Measurements from ENCODE around the gene CAPS2.
"Not testable (repeated sequence)": the region's sequence is repeated elsewhere in the genome, so short reads cannot be mapped to it uniquely, and the experiment has no call there.

CAPS2 gene

GRCh38 chr12:75329918-75330826 is at the start of gene CAPS2:
CAPS2 (minus strand) TSS chr12:75330324; CDS start chr12:75326498, 3,826 bp downstream.
- no peaks in the 10 kb centered on the region for H3K27me3 ChIP-seq (ENCODE audit: control insufficient read depth, insufficient read depth, low read length)
- H3K4me3 ChIP-seq (ENCODE audit: low read length): peak within 1 kb of the TSS; percentile 55; the same call in 1 of the 2 replicates
- 0 out of 2 replicates have a peak, but pooled peaks cover 2% of the 10 kb centered on the region for H3K4me1 ChIP-seq (ENCODE audit: control insufficient read depth, insufficient read depth, low read length)
- no peaks in the 10 kb centered on the region for H3K9me3 ChIP-seq (ENCODE audit: control insufficient read depth, insufficient read depth, low read length)
- no peak for DNase-seq (ENCODE audit: low read depth, low spot score)
- no CpG with 5 or more reads among the region's 40 CpGs for WGBS (ENCODE audit: insufficient coverage, insufficient read length)
- no peaks in the 10 kb centered on the region for H3K36me3 ChIP-seq (ENCODE audit: control insufficient read depth, insufficient read depth, low read length)
- no peak within 1 kb of the TSS for H3K27ac ChIP-seq (ENCODE audit: low read length)

GRCh38 chr12:75378354-75378753 is 48.2 kb upstream of the CAPS2 start:
- Histone ChIP-seq H3K27ac (ENCODE audit: low read length) (no peak overlapping the region), H3K4me1 (ENCODE audit: control insufficient read depth, insufficient read depth, low read length) (no peaks in the 10 kb centered on the region), H3K4me3 (ENCODE audit: low read length) (no peak overlapping the region), H3K27me3 (ENCODE audit: control insufficient read depth, insufficient read depth, low read length) (no peaks in the 10 kb centered on the region), H3K36me3 (ENCODE audit: control insufficient read depth, insufficient read depth, low read length) (no peaks in the 10 kb centered on the region), H3K9me3 (ENCODE audit: control insufficient read depth, insufficient read depth, low read length) (no peaks in the 10 kb centered on the region)
- WGBS (ENCODE audit: insufficient coverage, insufficient read length): no CpG with 5 or more reads among the region's 1 CpG
- no peak for DNase-seq (ENCODE audit: low read depth, low spot score)

GRCh38 chr12:75374971-75375370 is 44.8 kb upstream of the CAPS2 start:
- H3K4me3 ChIP-seq (ENCODE audit: low read length): no peak overlapping the region
- WGBS (ENCODE audit: insufficient coverage, insufficient read length): no CpG with 5 or more reads among the region's 2 CpGs
- no peak overlapping the region for H3K27ac ChIP-seq (ENCODE audit: low read length)
- H3K27me3 ChIP-seq (ENCODE audit: control insufficient read depth, insufficient read depth, low read length): no peaks in the 10 kb centered on the region
- no peaks in the 10 kb centered on the region for H3K9me3 ChIP-seq (ENCODE audit: control insufficient read depth, insufficient read depth, low read length)
- no peaks in the 10 kb centered on the region for H3K4me1 ChIP-seq (ENCODE audit: control insufficient read depth, insufficient read depth, low read length)
- no peaks in the 10 kb centered on the region for H3K36me3 ChIP-seq (ENCODE audit: control insufficient read depth, insufficient read depth, low read length)
- no peak for DNase-seq (ENCODE audit: low read depth, low spot score)

GRCh38 chr12:75366629-75367028 is 36.5 kb upstream of the CAPS2 start:
- H3K27me3 ChIP-seq (ENCODE audit: control insufficient read depth, insufficient read depth, low read length): no peaks in the 10 kb centered on the region
- no peaks in the 10 kb centered on the region for H3K36me3 ChIP-seq (ENCODE audit: control insufficient read depth, insufficient read depth, low read length)
- H3K4me1 ChIP-seq (ENCODE audit: control insufficient read depth, insufficient read depth, low read length): no peaks in the 10 kb centered on the region
- DNase-seq (ENCODE audit: low read depth, low spot score): peak; percentile 9
- no CpG with 5 or more reads among the region's 1 CpG for WGBS (ENCODE audit: insufficient coverage, insufficient read length)
- H3K4me3 ChIP-seq (ENCODE audit: low read length): no peak overlapping the region
- H3K9me3 ChIP-seq (ENCODE audit: control insufficient read depth, insufficient read depth, low read length): no peaks in the 10 kb centered on the region
- H3K27ac ChIP-seq (ENCODE audit: low read length): no peak overlapping the region

DNA sequence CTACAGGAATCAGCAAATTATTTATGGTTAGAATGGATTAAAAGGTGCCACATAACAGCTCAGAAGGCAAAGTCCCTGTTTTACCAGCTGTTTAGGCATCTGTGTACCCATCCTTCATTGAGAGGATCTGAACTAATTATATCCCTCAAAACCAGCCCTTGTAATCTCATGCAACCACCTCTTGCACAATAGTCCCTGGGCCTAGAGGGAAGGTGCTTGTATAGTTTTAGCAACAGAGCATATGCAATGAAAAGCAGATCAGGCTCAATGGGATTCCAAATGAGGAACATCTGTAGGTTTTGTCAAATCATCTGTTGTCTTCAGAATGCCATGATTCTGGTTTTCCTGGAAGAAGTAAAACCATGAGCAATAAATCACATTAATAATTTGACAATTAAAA is 34.8 kb upstream of the CAPS2 start:
- H3K27ac ChIP-seq (ENCODE audit: low read length): no peak overlapping the region
- H3K36me3 ChIP-seq (ENCODE audit: control insufficient read depth, insufficient read depth, low read length): no peaks in the 10 kb centered on the region
- no peak for DNase-seq (ENCODE audit: low read depth, low spot score)
- H3K9me3 ChIP-seq (ENCODE audit: control insufficient read depth, insufficient read depth, low read length): no peaks in the 10 kb centered on the region
- H3K27me3 ChIP-seq (ENCODE audit: control insufficient read depth, insufficient read depth, low read length): no peaks in the 10 kb centered on the region
- no peaks in the 10 kb centered on the region for H3K4me1 ChIP-seq (ENCODE audit: control insufficient read depth, insufficient read depth, low read length)
- no peak overlapping the region for H3K4me3 ChIP-seq (ENCODE audit: low read length)

GRCh38 chr12:75361408-75361807 is 31.3 kb upstream of the CAPS2 start:
- no peak overlapping the region for H3K27ac ChIP-seq (ENCODE audit: low read length)
- no peaks in the 10 kb centered on the region for H3K9me3 ChIP-seq (ENCODE audit: control insufficient read depth, insufficient read depth, low read length)
- H3K4me3 ChIP-seq (ENCODE audit: low read length): no peak overlapping the region
- H3K36me3 ChIP-seq (ENCODE audit: control insufficient read depth, insufficient read depth, low read length): no peaks in the 10 kb centered on the region
- H3K4me1 ChIP-seq (ENCODE audit: control insufficient read depth, insufficient read depth, low read length): no peaks in the 10 kb centered on the region
- no peak for DNase-seq (ENCODE audit: low read depth, low spot score)
- WGBS (ENCODE audit: insufficient coverage, insufficient read length): no CpG with 5 or more reads among the region's 1 CpG
- no peaks in the 10 kb centered on the region for H3K27me3 ChIP-seq (ENCODE audit: control insufficient read depth, insufficient read depth, low read length)

DNA sequence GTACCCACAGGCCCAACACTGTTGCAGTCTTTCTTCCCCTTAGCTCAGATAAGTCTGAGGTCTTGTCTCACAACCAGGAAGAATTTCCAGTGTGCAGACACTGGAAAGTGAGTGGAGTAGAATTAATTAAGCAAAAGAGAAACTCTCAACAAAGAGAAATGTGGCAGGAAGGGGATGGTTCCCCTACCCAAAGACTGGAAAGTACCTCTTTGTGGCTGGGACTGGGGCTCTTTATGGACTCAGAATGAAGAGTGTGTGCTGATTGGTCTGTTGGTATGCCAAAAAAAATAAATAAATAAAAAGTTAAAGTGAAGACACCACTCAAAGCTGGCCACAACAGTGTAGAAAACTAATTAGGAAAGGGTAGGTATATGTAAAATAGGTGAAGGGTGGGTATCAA is 30.8 kb upstream of the CAPS2 start:
- Histone ChIP-seq H3K4me1 (ENCODE audit: control insufficient read depth, insufficient read depth, low read length) (no peaks in the 10 kb centered on the region), H3K27me3 (ENCODE audit: control insufficient read depth, insufficient read depth, low read length) (no peaks in the 10 kb centered on the region), H3K4me3 (ENCODE audit: low read length) (no peak overlapping the region), H3K27ac (ENCODE audit: low read length) (no peak overlapping the region), H3K9me3 (ENCODE audit: control insufficient read depth, insufficient read depth, low read length) (no peaks in the 10 kb centered on the region), H3K36me3 (ENCODE audit: control insufficient read depth, insufficient read depth, low read length) (no peaks in the 10 kb centered on the region)
- no peak for DNase-seq (ENCODE audit: low read depth, low spot score)

- Histone ChIP-seq H3K9me3 (ENCODE audit: control insufficient read depth, insufficient read depth, low read length) (no peaks in the 10 kb centered on the region), H3K27ac (ENCODE audit: low read length) (no peak overlapping the region), H3K4me1 (ENCODE audit: control insufficient read depth, insufficient read depth, low read length) (no peaks in the 10 kb centered on the region), H3K36me3 (ENCODE audit: control insufficient read depth, insufficient read depth, low read length) (no peaks in the 10 kb centered on the region), H3K27me3 (ENCODE audit: control insufficient read depth, insufficient read depth, low read length) (no peaks in the 10 kb centered on the region), H3K4me3 (ENCODE audit: low read length) (no peak overlapping the region)
- DNase-seq (ENCODE audit: low read depth, low spot score): no peak
Observed at GRCh38 chr12:75354011-75354410, 23.9 kb upstream of the CAPS2 start.

DNA sequence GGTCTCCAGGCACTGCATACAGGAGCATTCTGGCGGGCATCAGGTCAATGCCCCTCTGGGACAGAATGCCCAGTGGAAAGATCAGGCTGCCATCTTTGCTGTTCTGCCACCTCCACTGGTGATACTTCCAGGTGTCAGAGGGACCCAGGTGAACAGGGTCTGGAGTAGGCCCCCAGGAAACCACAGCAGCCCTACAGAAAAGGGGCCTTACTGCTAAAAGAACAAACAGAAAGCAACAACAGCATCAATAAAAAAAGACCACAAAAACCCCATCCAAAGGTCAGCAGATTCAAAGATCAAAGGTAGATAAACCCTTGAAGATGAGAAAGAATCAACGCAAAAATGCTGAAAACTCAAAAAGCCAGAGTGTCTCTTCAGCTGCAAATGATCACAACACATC is 20.3 kb upstream of the CAPS2 start:
- WGBS (ENCODE audit: insufficient coverage, insufficient read length): no CpG with 5 or more reads among the region's 2 CpGs
- no peaks in the 10 kb centered on the region for H3K36me3 ChIP-seq (ENCODE audit: control insufficient read depth, insufficient read depth, low read length)
- no peaks in the 10 kb centered on the region for H3K9me3 ChIP-seq (ENCODE audit: control insufficient read depth, insufficient read depth, low read length)
- H3K4me3 ChIP-seq (ENCODE audit: low read length): no peak overlapping the region
- H3K27me3 ChIP-seq (ENCODE audit: control insufficient read depth, insufficient read depth, low read length): no peaks in the 10 kb centered on the region
- no peaks in the 10 kb centered on the region for H3K4me1 ChIP-seq (ENCODE audit: control insufficient read depth, insufficient read depth, low read length)
- no peak overlapping the region for H3K27ac ChIP-seq (ENCODE audit: low read length)
- DNase-seq (ENCODE audit: low read depth, low spot score): no peak

GRCh38 chr12:75349946-75350345 is 19.8 kb upstream of the CAPS2 start:
- WGBS (ENCODE audit: insufficient coverage, insufficient read length): no CpG with 5 or more reads among the region's 4 CpGs
- DNase-seq (ENCODE audit: low read depth, low spot score): no peak
- H3K4me1 ChIP-seq (ENCODE audit: control insufficient read depth, insufficient read depth, low read length): no peaks in the 10 kb centered on the region
- H3K27me3 ChIP-seq (ENCODE audit: control insufficient read depth, insufficient read depth, low read length): no peaks in the 10 kb centered on the region
- no peak overlapping the region for H3K4me3 ChIP-seq (ENCODE audit: low read length)
- H3K36me3 ChIP-seq (ENCODE audit: control insufficient read depth, insufficient read depth, low read length): no peaks in the 10 kb centered on the region
- H3K9me3 ChIP-seq (ENCODE audit: control insufficient read depth, insufficient read depth, low read length): no peaks in the 10 kb centered on the region
- H3K27ac ChIP-seq (ENCODE audit: low read length): no peak overlapping the region

- not testable (repeated sequence) for H3K9me3 ChIP-seq (ENCODE audit: control insufficient read depth, insufficient read depth, low read length); H3K36me3 ChIP-seq (ENCODE audit: control insufficient read depth, insufficient read depth, low read length); H3K27ac ChIP-seq (ENCODE audit: low read length); H3K4me3 ChIP-seq (ENCODE audit: low read length); DNase-seq (ENCODE audit: low read depth, low spot score); H3K27me3 ChIP-seq (ENCODE audit: control insufficient read depth, insufficient read depth, low read length); H3K4me1 ChIP-seq (ENCODE audit: control insufficient read depth, insufficient read depth, low read length)
- no CpG with 5 or more reads among the region's 6 CpGs for WGBS (ENCODE audit: insufficient coverage, insufficient read length)
Observed at GRCh38 chr12:75346215-75346614, 16.1 kb upstream of the CAPS2 start.
